HG03045 (cell line): ENCODE data around the gene ARHGAP15.
A peak's percentile ranks its signal among the peaks of the same experiment; 100 is the strongest.

Source experiments
- ATAC-seq: cut with Tn5 transposase; IDR thresholded peaks from one replicate; pipeline ENCODE4 v1.9.1; 2021; ENCODE audit warnings: mild to moderate bottlenecking, moderate library complexity; ENCODE audit not compliant: unreplicated experiment

ARHGAP15 gene

GRCh38 chr2:143560724-143561123 is 431.5 kb downstream of the ARHGAP15 start:
- ATAC-seq, result no peak

GRCh38 chr2:143564419-143564818 is 435.2 kb downstream of the ARHGAP15 start:
- ATAC-seq, result peak; percentile 62

DNA sequence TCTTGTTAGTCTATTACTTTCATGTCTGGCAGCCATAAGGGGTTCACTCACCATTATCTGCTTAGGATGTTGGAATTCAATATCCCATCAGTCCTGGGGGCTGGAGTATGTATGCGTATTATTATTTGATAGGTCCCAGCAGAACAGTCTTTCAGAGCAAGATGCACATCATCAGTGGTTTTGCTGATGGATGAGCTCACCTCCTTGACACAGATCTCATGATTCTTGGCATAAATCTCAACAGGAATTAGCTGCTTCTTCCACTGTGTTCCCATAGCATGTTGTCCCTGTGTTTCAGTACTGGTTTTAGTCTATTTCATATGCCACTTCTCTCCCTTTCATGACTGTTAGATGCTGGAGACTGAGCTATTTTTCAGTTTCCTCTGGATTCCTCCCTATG is 442.5 kb downstream of the ARHGAP15 start:
- no peak for ATAC-seq

- ATAC-seq, result no peak
These were observed 443.2 kb downstream of the ARHGAP15 start for GRCh38 chr2:143572421-143572820.

GRCh38 chr2:143574069-143574468 is 444.9 kb downstream of the ARHGAP15 start:
- ATAC-seq, result no peak

DNA sequence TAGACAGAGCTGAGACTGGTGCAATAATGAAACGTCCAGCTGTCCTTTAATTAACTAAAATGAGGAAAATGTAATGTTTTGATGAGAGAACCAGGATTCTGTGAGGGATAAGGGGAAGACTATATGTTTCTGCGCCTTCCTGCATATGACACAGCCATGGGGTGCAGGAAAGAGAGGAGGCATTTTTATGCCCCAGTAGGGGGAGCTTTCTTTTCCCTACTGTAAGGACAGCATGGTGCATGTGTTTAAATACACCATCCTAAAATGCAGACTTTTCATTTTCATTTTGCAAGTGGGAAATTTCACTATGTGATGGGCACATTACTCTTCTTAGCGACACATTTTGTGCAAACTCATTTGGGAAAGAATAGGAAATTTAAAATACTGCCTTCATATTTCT is 446.1 kb downstream of the ARHGAP15 start:
- ATAC-seq, result no peak

DNA sequence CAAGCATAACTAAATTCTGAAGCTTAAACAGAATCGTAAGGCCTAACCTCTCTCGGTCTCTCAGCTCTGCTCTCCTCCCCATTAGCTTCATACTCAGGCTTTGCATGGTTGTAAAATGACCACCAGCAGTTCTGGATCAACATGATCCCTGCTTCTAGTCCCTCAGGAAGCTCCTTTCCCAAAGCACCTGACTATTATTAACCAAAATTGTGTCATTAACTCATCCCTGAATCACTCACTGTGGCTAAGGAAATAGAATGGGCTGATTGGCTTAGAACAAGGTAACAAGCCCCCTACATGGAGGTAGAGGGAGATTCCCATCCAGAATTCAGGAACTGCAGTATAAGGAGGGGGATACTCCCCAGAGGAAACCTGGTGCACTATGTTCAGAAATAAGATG is 448.3 kb downstream of the ARHGAP15 start:
- ATAC-seq, result no peak

DNA sequence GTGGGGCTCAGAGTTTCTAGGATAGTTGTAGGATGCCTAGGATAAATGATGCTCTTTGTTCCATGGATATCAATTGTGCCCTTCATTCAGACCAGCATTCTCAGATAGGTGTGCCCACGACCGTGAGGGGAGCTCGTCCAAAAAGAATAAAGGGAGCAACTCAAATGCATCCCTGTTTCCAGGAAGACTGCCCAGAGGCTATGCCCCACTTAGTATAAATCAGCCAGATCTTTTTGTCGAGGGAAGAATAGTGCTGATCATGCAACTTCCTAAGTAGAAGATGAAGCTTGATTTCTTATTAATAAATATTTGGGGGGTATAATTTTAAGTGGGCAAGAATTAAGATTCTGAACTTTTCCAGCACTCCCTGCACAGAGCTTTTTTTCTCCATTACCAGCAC is 450.2 kb downstream of the ARHGAP15 start:
- ATAC-seq, result no peak

GRCh38 chr2:143581134-143581533 is 451.9 kb downstream of the ARHGAP15 start:
- ATAC-seq, result no peak

DNA sequence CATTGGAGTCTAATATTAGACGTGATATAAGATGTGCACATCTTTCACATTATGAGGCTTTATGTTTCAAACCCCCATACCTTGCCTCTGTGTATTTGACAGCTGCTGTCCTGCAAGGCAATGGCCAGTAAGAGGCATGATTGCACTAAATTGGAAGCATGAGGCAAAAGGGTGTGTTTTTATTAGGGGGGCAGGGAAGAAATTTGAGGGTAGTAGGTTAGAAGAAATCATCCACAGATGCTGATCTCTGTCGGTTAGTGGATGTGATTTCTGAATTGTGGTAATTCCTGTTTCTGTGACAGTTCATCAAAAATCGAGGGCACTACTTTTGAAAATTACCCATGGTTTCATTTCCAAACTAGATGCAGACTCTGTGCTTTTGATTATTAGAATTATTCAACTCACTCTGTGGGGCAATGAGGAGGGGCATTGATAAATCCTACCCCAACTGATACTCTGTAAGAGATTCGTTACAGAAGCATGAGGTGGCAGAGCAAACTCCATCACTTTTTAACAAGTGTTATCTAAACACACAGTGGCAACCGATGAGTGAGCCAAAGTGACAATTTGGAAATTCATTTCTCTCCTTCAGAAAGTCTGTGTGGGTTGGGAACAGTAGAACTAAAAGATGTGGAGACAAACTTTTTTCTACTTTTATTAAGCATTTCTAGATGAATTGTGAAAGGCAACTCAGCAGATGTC is 453.0 kb downstream of the ARHGAP15 start:
- ATAC-seq, result no peak

GRCh38 chr2:143584936-143585335 is 455.7 kb downstream of the ARHGAP15 start:
- no peak for ATAC-seq

GRCh38 chr2:143586119-143586518 is 456.9 kb downstream of the ARHGAP15 start:
- no peak for ATAC-seq

DNA sequence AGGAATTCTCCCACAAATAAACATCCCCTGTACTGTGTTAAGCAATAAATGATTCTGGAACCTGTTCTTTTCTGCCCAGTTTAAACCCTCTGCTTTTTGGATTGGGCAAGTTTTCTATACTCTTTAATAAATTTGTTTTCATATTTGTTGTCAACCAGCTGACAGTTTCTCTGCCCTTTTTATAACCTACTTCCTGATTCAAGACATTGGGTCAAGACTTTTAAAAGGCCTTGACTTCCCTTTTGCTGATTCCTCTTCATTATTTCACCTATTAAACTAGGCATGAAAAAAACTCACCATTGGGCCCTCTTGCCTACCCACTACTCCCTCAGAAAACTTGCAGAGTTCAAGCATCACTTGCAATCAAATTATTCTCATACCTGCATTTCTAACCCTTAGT is 459.5 kb downstream of the ARHGAP15 start:
- no peak for ATAC-seq

DNA sequence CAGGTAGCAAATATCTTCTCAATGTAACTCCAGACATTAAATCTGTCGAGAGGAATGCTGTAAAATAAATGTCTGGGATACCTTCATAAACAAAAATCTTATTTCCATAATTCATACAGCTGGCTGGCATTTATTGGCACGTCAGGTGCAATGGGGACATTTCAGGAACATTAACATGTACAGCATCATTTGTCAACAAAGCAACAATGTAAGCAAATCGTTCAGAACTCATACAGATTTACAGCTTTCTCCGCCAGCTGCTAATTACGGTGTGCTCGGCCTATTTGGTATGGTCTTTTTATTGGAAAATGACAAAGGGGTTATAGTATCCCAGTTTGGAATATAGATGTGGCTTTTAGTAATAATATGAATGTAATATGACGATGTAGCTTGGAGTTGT is 464.9 kb downstream of the ARHGAP15 start:
- no peak for ATAC-seq

- no peak for ATAC-seq
These were observed 465.5 kb downstream of the ARHGAP15 start for GRCh38 chr2:143594745-143595144.

- no peak for ATAC-seq
These were observed 470.9 kb downstream of the ARHGAP15 start for GRCh38 chr2:143600116-143600515.

- ATAC-seq, result no peak
These were observed 472.6 kb downstream of the ARHGAP15 start for GRCh38 chr2:143601828-143602227.

GRCh38 chr2:143603035-143603655 is 473.9 kb downstream of the ARHGAP15 start:
- no peak for ATAC-seq

DNA sequence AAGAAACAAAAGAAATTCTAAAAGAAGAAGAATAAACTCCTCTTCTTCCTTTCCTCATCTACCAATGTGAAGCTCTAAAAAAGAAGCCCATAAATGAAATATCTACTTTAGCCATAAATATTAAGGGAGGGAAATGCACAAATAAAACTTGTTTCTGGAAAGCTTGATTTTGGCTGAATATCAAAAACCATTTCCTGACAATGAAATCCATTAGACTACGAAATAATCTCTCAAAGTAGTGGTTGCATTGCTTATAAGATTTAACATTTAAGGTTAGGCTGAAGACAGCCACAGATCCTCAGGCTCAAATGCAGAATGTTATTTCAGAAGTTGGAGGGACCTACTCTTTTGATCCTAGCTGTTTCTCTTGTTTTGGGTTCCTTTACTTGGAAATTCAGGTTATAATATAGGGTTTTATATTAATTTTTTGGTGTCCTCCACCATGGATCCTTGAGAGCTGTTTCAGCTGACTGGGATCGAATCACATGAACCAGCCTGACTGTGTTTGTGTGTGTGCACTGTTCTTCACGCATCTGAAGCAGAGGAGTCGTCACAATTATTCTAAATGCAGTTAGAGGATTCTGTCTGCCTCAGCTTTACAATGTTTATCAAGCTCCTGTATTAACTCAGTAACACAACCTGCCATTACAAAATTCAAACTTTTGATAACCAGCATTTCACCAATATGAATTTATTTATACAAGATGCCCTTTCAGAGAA is 474.8 kb downstream of the ARHGAP15 start:
- ATAC-seq, result no peak

GRCh38 chr2:143604566-143604959 is 475.3 kb downstream of the ARHGAP15 start:
- ATAC-seq, result no peak

DNA sequence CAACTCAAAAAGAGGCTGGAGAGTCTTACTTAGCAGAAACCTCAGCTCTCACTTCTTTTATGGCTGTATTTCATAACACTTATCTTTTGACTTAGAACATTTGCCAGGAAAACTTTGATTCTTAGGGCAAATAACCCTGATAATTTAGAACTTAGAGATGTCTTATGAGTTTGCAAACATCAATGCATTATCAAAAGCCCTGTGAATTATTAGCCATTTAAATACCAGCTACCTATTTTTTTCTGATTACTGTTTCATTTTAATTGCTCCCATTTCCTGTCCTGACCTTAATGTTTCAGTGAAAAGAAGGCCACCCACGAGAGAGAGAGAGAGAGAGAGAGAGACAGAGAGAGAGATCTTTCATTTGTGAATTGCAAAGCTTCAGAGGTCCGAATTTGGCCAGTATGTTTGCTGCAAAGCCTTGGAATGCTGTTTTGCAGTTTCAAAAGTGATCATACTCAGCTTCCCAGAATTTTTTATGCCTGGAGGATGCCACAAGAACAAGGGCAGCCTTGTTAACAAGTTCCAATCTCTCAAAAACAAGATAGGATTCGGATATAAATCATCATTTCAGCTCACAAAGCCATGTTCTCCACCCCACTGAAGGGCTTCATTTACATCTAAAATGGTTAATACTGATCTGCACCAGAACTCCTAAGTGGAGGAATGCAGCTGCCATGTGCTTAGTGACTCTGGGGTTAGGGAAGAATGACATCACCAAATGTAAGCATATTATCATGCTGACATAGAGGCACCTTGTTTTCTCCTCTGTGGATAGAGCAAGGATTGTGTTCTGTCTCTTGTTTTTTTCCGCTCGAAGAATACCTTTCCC is 478.2 kb downstream of the ARHGAP15 start:
- no peak for ATAC-seq
